PC-3 (cell line): ENCODE results near the gene RAX2.

Experiments used
- EZH2phosphoT487 ChIP-seq: fragments of 300-600 bp; sonication (generic); IDR thresholded peaks from 2 replicates; pipeline ENCODE4 v1.6.1; 2018; ENCODE audit warnings: mild to moderate bottlenecking, antibody characterized with exemption, low read length, borderline replicate concordance
- TF ChIP-seq, protein P1 (sequence below): fragments of 300-600 bp; sonication (generic); conservative IDR thresholded peaks from 2 replicates; pipeline ENCODE4 v1.5.1; 2017; ENCODE audit warnings: antibody characterized with exemption, low read depth, mild to moderate bottlenecking, low read length

- TF ChIP-seq, protein P1, sequence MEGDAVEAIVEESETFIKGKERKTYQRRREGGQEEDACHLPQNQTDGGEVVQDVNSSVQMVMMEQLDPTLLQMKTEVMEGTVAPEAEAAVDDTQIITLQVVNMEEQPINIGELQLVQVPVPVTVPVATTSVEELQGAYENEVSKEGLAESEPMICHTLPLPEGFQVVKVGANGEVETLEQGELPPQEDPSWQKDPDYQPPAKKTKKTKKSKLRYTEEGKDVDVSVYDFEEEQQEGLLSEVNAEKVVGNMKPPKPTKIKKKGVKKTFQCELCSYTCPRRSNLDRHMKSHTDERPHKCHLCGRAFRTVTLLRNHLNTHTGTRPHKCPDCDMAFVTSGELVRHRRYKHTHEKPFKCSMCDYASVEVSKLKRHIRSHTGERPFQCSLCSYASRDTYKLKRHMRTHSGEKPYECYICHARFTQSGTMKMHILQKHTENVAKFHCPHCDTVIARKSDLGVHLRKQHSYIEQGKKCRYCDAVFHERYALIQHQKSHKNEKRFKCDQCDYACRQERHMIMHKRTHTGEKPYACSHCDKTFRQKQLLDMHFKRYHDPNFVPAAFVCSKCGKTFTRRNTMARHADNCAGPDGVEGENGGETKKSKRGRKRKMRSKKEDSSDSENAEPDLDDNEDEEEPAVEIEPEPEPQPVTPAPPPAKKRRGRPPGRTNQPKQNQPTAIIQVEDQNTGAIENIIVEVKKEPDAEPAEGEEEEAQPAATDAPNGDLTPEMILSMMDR, result no peak
- TF ChIP-seq EZH2phosphoT487, result no peak
Observed at GRCh38 chr19:3745363-3746045, 26.5 kb downstream of the RAX2 start.
